HEK293 (cell line): ENCODE measurements around the gene FAM13B.

Source experiments
- CTCF ChIA-PET: fragments of 350-600 bp; formaldehyde crosslinking; extraction: SDS; loops from one replicate; lab custom pipeline; 2021; ENCODE audit warnings: antibody characterized with exemption; lab: Yijun Ruan, JAX
- POLR2A ChIA-PET: fragments of 300-600 bp; formaldehyde crosslinking; extraction: SDS; loops from one replicate; lab custom pipeline; 2020; ENCODE audit warnings: antibody characterized with exemption, inconsistent platforms; lab: Yijun Ruan, JAX
- H3K27ac ChIP-seq: fragments of 200-500 bp; sonication (Bioruptor generic); 2 replicates; pipeline ENCODE4 v1.5.1; 2014; ENCODE audit warnings: low read depth, low read length, control low read depth, inconsistent platforms; ENCODE audit errors: extremely low read depth
- H3K36me3 ChIP-seq, 2 experiments: fragments of 200-500 bp in 1 of 2; sonication (Bioruptor generic) in 1 of 2; 1 replicate in 1 of 2; 2 replicates in 1 of 2; pipeline ENCODE4 v1.5.1; 2014 to 2017; ENCODE audit warnings: inconsistent platforms in 2 of 2, low read length in 2 of 2; ENCODE audit not compliant: control insufficient read depth in 2 of 2, insufficient read depth in 1 of 2
- H3K4me1 ChIP-seq: fragments of 200-500 bp; sonication (Bioruptor generic); 2 replicates; pipeline ENCODE4 v1.5.1; 2014; ENCODE audit warnings: mild to moderate bottlenecking, low read length, inconsistent platforms; ENCODE audit not compliant: control insufficient read depth, insufficient read depth
- H3K4me3 ChIP-seq: 2 replicates; pipeline ENCODE4 v1.5.1; 2011; ENCODE audit warnings: low read depth, mild to moderate bottlenecking, control low read depth, low read length, moderate library complexity
- H3K9me3 ChIP-seq: fragments of 200-500 bp; sonication (Bioruptor generic); 2 replicates; pipeline ENCODE4 v1.5.1; 2014; ENCODE audit warnings: low read depth, low read length, inconsistent platforms; ENCODE audit not compliant: control insufficient read depth, insufficient read depth
- EGR2 ChIP-seq: fragments of 450-650 bp; formaldehyde crosslinking; IDR thresholded peaks from 2 replicates; pipeline ENCODE4 v1.5.1; 2016; ENCODE audit warnings: low read depth, missing biosample characterization, missing genetic modification characterization
- KLF16 ChIP-seq: fragments of 450-650 bp; formaldehyde crosslinking; IDR thresholded peaks from 2 replicates; pipeline ENCODE4 v1.5.1; 2017; ENCODE audit warnings: missing biosample characterization, missing genetic modification characterization
- KLF7 ChIP-seq: fragments of 450-650 bp; formaldehyde crosslinking; IDR thresholded peaks from 2 replicates; pipeline ENCODE4 v1.5.1; 2016; ENCODE audit warnings: missing biosample characterization, missing genetic modification characterization, borderline replicate concordance
- KLF9 ChIP-seq: fragments of 450-650 bp; formaldehyde crosslinking; IDR thresholded peaks from 2 replicates; pipeline ENCODE4 v1.5.1; 2016; ENCODE audit warnings: missing biosample characterization, missing genetic modification characterization, low read depth
- REPIN1 ChIP-seq: fragments of 450-650 bp; formaldehyde crosslinking; IDR thresholded peaks from 2 replicates; pipeline ENCODE4 v1.5.1; 2017; ENCODE audit warnings: missing biosample characterization, missing genetic modification characterization, low read depth
- TRIM28 ChIP-seq: IDR thresholded peaks from 2 replicates; pipeline ENCODE4 v1.6.1; 2011; ENCODE audit warnings: low read length, control low read depth, borderline replicate concordance
- ZBTB10 ChIP-seq: fragments of 450-650 bp; formaldehyde crosslinking; IDR thresholded peaks from 2 replicates; pipeline ENCODE4 v1.5.1; 2016; ENCODE audit warnings: missing biosample characterization, missing genetic modification characterization
- ZBTB17 ChIP-seq: fragments of 450-650 bp; formaldehyde crosslinking; IDR thresholded peaks from 2 replicates; pipeline ENCODE4 v1.5.1; 2016; ENCODE audit warnings: missing biosample characterization, missing genetic modification characterization
- ZBTB48 ChIP-seq: fragments of 450-650 bp; formaldehyde crosslinking; IDR thresholded peaks from 2 replicates; pipeline ENCODE4 v1.5.1; 2016; ENCODE audit warnings: missing biosample characterization, missing genetic modification characterization
- ZFHX2 ChIP-seq: fragments of 450-650 bp; formaldehyde crosslinking; conservative IDR thresholded peaks from 2 replicates; pipeline ENCODE4 v1.5.1; 2016; ENCODE audit warnings: missing biosample characterization, missing genetic modification characterization
- ZFP41 ChIP-seq: fragments of 450-650 bp; formaldehyde crosslinking; IDR thresholded peaks from 2 replicates; pipeline ENCODE4 v1.5.1; 2016; ENCODE audit warnings: missing biosample characterization, missing genetic modification characterization, borderline replicate concordance
- ZNF248 ChIP-seq: fragments of 450-650 bp; formaldehyde crosslinking; IDR thresholded peaks from 2 replicates; pipeline ENCODE4 v1.5.1; 2017; ENCODE audit warnings: missing biosample characterization, missing genetic modification characterization
- ZNF26 ChIP-seq: fragments of 450-650 bp; formaldehyde crosslinking; IDR thresholded peaks from 2 replicates; pipeline ENCODE4 v1.5.1; 2016; ENCODE audit warnings: missing biosample characterization, missing genetic modification characterization
- ZNF555 ChIP-seq: fragments of 450-650 bp; formaldehyde crosslinking; conservative IDR thresholded peaks from 2 replicates; pipeline ENCODE4 v1.5.1; 2017; ENCODE audit warnings: missing biosample characterization, mild to moderate bottlenecking, missing genetic modification characterization, inconsistent platforms
- ZNF645 ChIP-seq: fragments of 450-650 bp; formaldehyde crosslinking; IDR thresholded peaks from 2 replicates; pipeline ENCODE4; 2016; ENCODE audit warnings: missing biosample characterization, missing genetic modification characterization
- ZNF658 ChIP-seq: fragments of 450-650 bp; formaldehyde crosslinking; IDR thresholded peaks from 2 replicates; pipeline ENCODE4; 2016; ENCODE audit warnings: missing biosample characterization, missing genetic modification characterization
- ZNF785 ChIP-seq: fragments of 450-650 bp; formaldehyde crosslinking; IDR thresholded peaks from 2 replicates; pipeline ENCODE4 v1.5.1; 2016; ENCODE audit warnings: missing biosample characterization, missing genetic modification characterization
- ZNF791 ChIP-seq: fragments of 450-650 bp; formaldehyde crosslinking; IDR thresholded peaks from 2 replicates; pipeline ENCODE4 v1.5.1; 2016; ENCODE audit warnings: missing biosample characterization, missing genetic modification characterization
- TF ChIP-seq, protein P1 (sequence below): fragments of 450-650 bp; formaldehyde crosslinking; IDR thresholded peaks from 2 replicates; pipeline ENCODE4 v1.5.1; 2016; ENCODE audit warnings: missing biosample characterization, missing genetic modification characterization, low read depth
- TF ChIP-seq, protein P2 (sequence below): fragments of 450-650 bp; formaldehyde crosslinking; IDR thresholded peaks from 2 replicates; pipeline ENCODE4 v1.5.1; 2016; ENCODE audit warnings: missing biosample characterization, missing genetic modification characterization

The FAM13B gene

DNA sequence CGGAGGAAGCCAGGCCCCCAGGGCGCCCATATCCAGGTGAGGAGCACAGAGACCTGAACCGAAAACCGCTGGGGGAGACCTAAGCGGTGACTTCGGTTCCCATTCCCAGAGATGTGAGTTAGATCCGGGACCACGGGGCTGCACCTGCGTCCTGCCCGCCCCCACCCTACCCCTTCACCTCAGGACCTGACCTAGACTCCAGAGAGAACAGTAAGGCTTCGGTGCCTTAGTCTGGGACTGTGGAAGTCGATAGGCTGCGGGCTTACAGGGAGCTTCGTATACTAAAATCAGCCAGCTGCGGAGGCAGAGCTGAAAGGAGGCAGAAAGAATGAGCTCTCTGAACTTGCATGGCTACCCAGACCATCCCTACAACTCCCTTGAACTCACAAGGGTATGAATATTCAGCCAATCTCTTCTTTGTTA lies 518 bp upstream of the FAM13B start:
- TF ChIP-seq ZNF791 = 0 out of 2 replicates have a peak, but pooled peaks have one; percentile 15
- TF ChIP-seq ZFP41 (tag by site-specific recombination) = no peak
- peak; percentile 84 for TF ChIP-seq ZBTB17 (tag by site-specific recombination)
- TF ChIP-seq REPIN1 (tag by site-specific recombination) = 0 out of 2 replicates have a peak, but pooled peaks have one; percentile 16
- TF ChIP-seq ZBTB48 (tag by site-specific recombination) = 0 out of 2 replicates have a peak, but pooled peaks have one; percentile 64
- Histone ChIP-seq H3K9me3 (no peaks in the 10 kb centered on the region), H3K36me3 (no peaks in the 10 kb centered on the region; a peak in 1 of 3 replicates), H3K27ac (peak overlapping the region; percentile 98; the same call in 1 of the 2 replicates), H3K4me3 (peak overlapping the region; percentile 96), H3K4me1 (peaks cover 16% of the 10 kb centered on the region)
- CTCF ChIA-PET = interaction anchor here (1.0 to 5.2 kb wide), 7 partner anchors 30 to 404 kb away, joined by 3 to 78 read pairs (median 22); no protein-coding TSS in a partner anchor
- POLR2A ChIA-PET = interaction anchor here (1.0 to 1.2 kb wide), 3 partner anchors 78 to 304 kb away, joined by 3 to 5 read pairs (median 3); partner anchors contain the start of gene FAM53C

DNA sequence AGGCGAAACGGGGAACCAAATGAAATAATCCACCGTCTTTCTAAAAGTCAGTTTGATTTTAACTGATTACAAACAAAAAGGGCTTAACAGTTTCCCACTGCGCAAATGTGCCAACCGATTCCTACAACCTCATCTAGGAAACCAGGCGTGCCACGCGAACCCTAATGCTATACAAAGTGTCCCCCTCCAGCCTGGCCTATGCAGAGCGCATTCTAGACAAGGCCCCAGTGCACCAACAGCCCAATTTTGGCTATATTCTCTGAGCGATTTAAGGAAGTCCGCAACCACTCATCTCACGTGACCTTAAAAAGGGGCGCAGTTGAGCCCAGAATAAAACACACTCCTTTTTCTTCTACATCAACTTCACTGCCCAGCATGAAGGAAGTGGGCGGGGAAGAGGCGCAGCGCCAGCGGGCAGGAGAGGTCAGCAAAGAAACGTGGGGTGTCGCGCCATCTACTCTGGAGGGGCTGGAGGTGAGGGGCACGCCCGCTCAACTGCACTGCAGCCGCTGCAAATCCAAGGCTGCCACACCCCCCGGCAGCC lies 779 bp downstream of the FAM13B start:
- no peaks in the 10 kb centered on the region; a peak in 1 of 3 replicates for H3K36me3 ChIP-seq
- CTCF ChIA-PET = interaction anchor here (0.6 to 1.1 kb wide), 5 partner anchors 78 to 688 kb away, joined by 3 to 4 read pairs (median 3); no protein-coding TSS in a partner anchor
- H3K4me3 ChIP-seq = peak overlapping the region; percentile 96
- TF ChIP-seq, protein P1, sequence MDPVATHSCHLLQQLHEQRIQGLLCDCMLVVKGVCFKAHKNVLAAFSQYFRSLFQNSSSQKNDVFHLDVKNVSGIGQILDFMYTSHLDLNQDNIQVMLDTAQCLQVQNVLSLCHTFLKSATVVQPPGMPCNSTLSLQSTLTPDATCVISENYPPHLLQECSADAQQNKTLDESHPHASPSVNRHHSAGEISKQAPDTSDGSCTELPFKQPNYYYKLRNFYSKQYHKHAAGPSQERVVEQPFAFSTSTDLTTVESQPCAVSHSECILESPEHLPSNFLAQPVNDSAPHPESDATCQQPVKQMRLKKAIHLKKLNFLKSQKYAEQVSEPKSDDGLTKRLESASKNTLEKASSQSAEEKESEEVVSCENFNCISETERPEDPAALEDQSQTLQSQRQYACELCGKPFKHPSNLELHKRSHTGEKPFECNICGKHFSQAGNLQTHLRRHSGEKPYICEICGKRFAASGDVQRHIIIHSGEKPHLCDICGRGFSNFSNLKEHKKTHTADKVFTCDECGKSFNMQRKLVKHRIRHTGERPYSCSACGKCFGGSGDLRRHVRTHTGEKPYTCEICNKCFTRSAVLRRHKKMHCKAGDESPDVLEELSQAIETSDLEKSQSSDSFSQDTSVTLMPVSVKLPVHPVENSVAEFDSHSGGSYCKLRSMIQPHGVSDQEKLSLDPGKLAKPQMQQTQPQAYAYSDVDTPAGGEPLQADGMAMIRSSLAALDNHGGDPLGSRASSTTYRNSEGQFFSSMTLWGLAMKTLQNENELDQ (tag by site-specific recombination) = no peak
- TF ChIP-seq ZNF645 (tag by site-specific recombination) (no peak), ZBTB17 (tag by site-specific recombination) (peak; percentile 72), ZFHX2 (tag by site-specific recombination) (peak; percentile 62), KLF9 (tag by site-specific recombination) (peak; percentile 98; the same call in 1 of the 2 replicates), TRIM28 (no peak), ZNF248 (no peak), KLF7 (tag by site-specific recombination) (peak; percentile 46; the same call in 1 of the 2 replicates), ZNF658 (tag by site-specific recombination) (no peak)
- TF ChIP-seq, protein P2, sequence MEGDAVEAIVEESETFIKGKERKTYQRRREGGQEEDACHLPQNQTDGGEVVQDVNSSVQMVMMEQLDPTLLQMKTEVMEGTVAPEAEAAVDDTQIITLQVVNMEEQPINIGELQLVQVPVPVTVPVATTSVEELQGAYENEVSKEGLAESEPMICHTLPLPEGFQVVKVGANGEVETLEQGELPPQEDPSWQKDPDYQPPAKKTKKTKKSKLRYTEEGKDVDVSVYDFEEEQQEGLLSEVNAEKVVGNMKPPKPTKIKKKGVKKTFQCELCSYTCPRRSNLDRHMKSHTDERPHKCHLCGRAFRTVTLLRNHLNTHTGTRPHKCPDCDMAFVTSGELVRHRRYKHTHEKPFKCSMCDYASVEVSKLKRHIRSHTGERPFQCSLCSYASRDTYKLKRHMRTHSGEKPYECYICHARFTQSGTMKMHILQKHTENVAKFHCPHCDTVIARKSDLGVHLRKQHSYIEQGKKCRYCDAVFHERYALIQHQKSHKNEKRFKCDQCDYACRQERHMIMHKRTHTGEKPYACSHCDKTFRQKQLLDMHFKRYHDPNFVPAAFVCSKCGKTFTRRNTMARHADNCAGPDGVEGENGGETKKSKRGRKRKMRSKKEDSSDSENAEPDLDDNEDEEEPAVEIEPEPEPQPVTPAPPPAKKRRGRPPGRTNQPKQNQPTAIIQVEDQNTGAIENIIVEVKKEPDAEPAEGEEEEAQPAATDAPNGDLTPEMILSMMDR (tag by site-specific recombination) = peak; percentile 62; the same call in 1 of the 2 replicates
- TF ChIP-seq, all 188 proteins: peak for 5
- Histone ChIP-seq H3K4me1 (peaks cover 16% of the 10 kb centered on the region), H3K9me3 (no peaks in the 10 kb centered on the region), H3K27ac (peak overlapping the region; percentile 98)
- POLR2A ChIA-PET = no interaction called here

DNA sequence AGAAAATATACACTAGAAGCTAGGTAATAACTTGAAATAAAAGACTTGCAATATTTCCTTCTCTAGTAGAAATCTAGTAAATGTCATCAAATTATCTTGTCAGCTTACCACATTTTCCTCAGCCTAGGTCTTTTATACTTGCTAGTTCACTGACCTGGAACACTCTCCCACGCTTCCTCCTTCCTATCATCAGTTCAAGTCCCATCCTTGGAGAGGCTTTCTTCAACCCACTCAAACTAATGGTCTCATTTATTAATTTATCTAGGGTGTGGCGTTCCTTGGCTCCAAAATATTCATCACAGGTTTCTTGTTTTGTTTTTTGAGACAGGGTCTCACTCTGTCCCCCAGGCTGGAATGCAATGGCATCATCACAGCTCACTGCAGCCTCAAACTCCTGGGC lies 2.9 kb downstream of the FAM13B start:
- Histone ChIP-seq H3K27ac (no peak overlapping the region), H3K36me3 (no peaks in the 10 kb centered on the region; a peak in 1 of 3 replicates), H3K9me3 (no peaks in the 10 kb centered on the region), H3K4me1 (peaks cover 17% of the 10 kb centered on the region), H3K4me3 (no peak overlapping the region)
- ChIA-PET POLR2A (interaction anchor here (0.6 to 0.8 kb wide), 3 partner anchors 14 to 343 kb away, joined by 3 to 5 read pairs (median 3); no protein-coding TSS in a partner anchor), CTCF (interaction anchor here (1.1 to 1.6 kb wide), 3 partner anchors 9 to 35 kb away, joined by 3 to 5 read pairs (median 4); no protein-coding TSS in a partner anchor)
- TF ChIP-seq ZNF26 (tag by site-specific recombination) = no peak
- no peak for TF ChIP-seq KLF16 (tag by site-specific recombination)
- TF ChIP-seq EGR2 = peak; percentile 68
- peak; percentile 41 for TF ChIP-seq ZFHX2 (tag by site-specific recombination)
- TF ChIP-seq REPIN1 (tag by site-specific recombination) = no peak
- no peak for TF ChIP-seq ZBTB10 (tag by site-specific recombination)
- no peak for TF ChIP-seq ZNF785
- no peak for TF ChIP-seq ZNF555 (tag by site-specific recombination)
